Adrenal gland (tissue), 12 donors: ENCODE results near the gene PKIB. TPM values are rescaled to one million over a fixed set of nuclear protein-coding genes. Genes with fewer than 3 reads are reported as not detected.

Experiments
- DNase-seq, 7 donors: peaks; one replicate each; pipeline ENCODE4 v3.0.0-alpha.2; 2019 to 2020
- H3K27ac ChIP-seq, 5 donors: fragments of 200-600 bp; sonication (generic) in 4 of 5; 1 replicate in 3 of 5; 2 replicates in 2 of 5; pipeline versions ENCODE4 v1.5.1 to v1.8.0; 2016 to 2020; ENCODE audit warnings: mild to moderate bottlenecking in 1 of 5
- H3K27me3 ChIP-seq: fragments of 200-600 bp; 2 replicates; pipeline ENCODE4 v1.8.0; 2021
- H3K36me3 ChIP-seq, 2 donors: fragments of 200-600 bp; replicated peaks in 1 of 2; 1 replicate in 1 of 2; 2 replicates in 1 of 2; pipeline versions ENCODE4 v1.5.1 to v1.8.0; 2018 to 2022
- H3K4me1 ChIP-seq, 2 donors: fragments of 200-600 bp; replicated peaks in 1 of 2; 1 replicate in 1 of 2; 2 replicates in 1 of 2; pipeline versions ENCODE4 v1.5.1 to v1.8.0; 2018 to 2021
- H3K4me3 ChIP-seq, 4 donors: fragments of 200-600 bp; sonication (generic) in 3 of 4; one replicate each; pipeline ENCODE4 v1.5.1; 2016 to 2018
- H3K9me3 ChIP-seq, 3 donors: fragments of 200-600 bp; sonication (generic) in 1 of 3; replicated peaks in 1 of 3; 1 replicate in 2 of 3; 2 replicates in 1 of 3; pipeline versions ENCODE4 v1.5.1 to v1.8.0; 2016 to 2021
- POLR2A ChIP-seq, 2 donors: fragments of 450-650 bp; IDR thresholded peaks; one replicate each; pipeline ENCODE4 v1.6.1; 2017; ENCODE audit warnings: antibody characterized with exemption in 2 of 2, mild to moderate bottlenecking in 2 of 2, moderate library complexity in 1 of 2
- WGBS, 4 donors: extraction: QIAGEN DNeasy Blood & Tissue Kit in 2 of 4; methylation state at CpG; one replicate each; pipeline versions ENCODE4 v1.1.5 to v1.1.7; 2013 to 2017; 5-methylcytosine and 5-hydroxymethylcytosine counted together
- intact Hi-C, 2 donors: fragments of 100-400 bp; cut with DNase I; formaldehyde crosslinking; loops; one replicate each; pipeline versions ENCODE4 v1.14.1 to v1.15.0; 2022 to 2023
- polyA plus RNA-seq, 3 donors: library from polyadenylated mRNA; stranded (reverse); fragments of 200-250 nt in 2 of 3; fragments of 350-450 nt in 1 of 3; fragmentation: Illumina TruSeq in 1 of 3; extraction: RNeasy Lipid Tissue Mini Kit (QIAGEN cat#74804) in 1 of 3; gene quantifications; one replicate each; pipeline ENCODE4 v1.2.3, GENCODE V29; 2013 to 2014
- total RNA-seq, 9 donors: library from RNA; depleted of rRNA in 4 of 9; stranded (reverse); fragments of >200 nt in 4 of 9; fragments of 120-200 nt in 1 of 9; fragmentation: NEBNext Ultra II Directional in 1 of 9; extraction: Animal tissue kit (Norgen Biotek cat#: 25700) in 1 of 9; gene quantifications; one replicate each; pipeline versions ENCODE4 v1.1.0 to v1.2.4, GENCODE V29; 2013 to 2023
- TF ChIP-seq, protein P1 (sequence below), 6 experiments: fragments of 450-650 bp in 4 of 6; fragments of 200-600 bp in 2 of 6; sonication (generic) in 1 of 6; IDR thresholded peaks; 1 replicate in 5 of 6; 2 replicates in 1 of 6; pipeline versions ENCODE4 v1.5.1 to v1.8.0; 2016 to 2021; ENCODE audit warnings: antibody characterized with exemption in 6 of 6, mild to moderate bottlenecking in 2 of 6, moderate library complexity in 1 of 6
- donor health status: healthy with polysubstance abuse.
- donor health status: Bipolar disorder and iron deficiency.
- donor health status: DM: yes; HTN: yes; CAD: no.
- donor health status: DM: no; HTN: no; CAD: no.
- donor health status: DM: no; HTN: no; CAD: no.
- donor health status: DM: yes; HTN: yes; CAD: no.

The PKIB gene
- total and polyA plus RNA-seq, 12 donors: 0.48 to 6.2 (median 2.5) TPM

DNA sequence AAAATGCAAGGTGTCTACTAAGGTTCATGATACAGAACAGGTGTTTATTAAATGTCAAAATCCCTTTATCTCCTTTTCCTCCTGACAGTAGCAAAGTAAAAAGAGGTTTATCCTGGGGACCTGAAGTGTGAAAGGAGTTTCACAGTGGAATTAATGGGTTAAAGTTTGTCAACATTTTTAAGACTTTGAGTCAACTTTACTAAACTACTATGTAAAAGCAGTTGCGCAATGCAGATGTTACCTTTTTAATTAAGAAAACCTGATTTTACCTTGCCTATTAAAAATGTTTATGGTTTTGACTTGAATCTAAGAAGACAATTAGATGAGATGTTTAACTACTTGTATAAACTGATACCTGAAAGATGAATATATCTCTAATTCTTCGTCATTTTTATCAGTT lies 14.6 kb downstream of the PKIB start:
- H3K4me3 ChIP-seq: no peak overlapping the region
- intact Hi-C loops: no loop called here
- H3K27me3 ChIP-seq: no peaks in the 10 kb centered on the region
- no peak for DNase-seq
- H3K4me1 ChIP-seq: no peaks in the 10 kb centered on the region
- no peak overlapping the region for H3K27ac ChIP-seq
- H3K9me3 ChIP-seq: no peaks in the 10 kb centered on the region
- no peak for TF ChIP-seq POLR2A (IDR thresholded peaks at IDR 0.05)
- TF ChIP-seq, protein P1, sequence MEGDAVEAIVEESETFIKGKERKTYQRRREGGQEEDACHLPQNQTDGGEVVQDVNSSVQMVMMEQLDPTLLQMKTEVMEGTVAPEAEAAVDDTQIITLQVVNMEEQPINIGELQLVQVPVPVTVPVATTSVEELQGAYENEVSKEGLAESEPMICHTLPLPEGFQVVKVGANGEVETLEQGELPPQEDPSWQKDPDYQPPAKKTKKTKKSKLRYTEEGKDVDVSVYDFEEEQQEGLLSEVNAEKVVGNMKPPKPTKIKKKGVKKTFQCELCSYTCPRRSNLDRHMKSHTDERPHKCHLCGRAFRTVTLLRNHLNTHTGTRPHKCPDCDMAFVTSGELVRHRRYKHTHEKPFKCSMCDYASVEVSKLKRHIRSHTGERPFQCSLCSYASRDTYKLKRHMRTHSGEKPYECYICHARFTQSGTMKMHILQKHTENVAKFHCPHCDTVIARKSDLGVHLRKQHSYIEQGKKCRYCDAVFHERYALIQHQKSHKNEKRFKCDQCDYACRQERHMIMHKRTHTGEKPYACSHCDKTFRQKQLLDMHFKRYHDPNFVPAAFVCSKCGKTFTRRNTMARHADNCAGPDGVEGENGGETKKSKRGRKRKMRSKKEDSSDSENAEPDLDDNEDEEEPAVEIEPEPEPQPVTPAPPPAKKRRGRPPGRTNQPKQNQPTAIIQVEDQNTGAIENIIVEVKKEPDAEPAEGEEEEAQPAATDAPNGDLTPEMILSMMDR (IDR thresholded peaks at IDR 0.05): no peak
- 80 to 94% (median 83%) methylated on average over 2 of the region's 2 CpGs for WGBS, 4 donors
- no peaks in the 10 kb centered on the region for H3K36me3 ChIP-seq

DNA sequence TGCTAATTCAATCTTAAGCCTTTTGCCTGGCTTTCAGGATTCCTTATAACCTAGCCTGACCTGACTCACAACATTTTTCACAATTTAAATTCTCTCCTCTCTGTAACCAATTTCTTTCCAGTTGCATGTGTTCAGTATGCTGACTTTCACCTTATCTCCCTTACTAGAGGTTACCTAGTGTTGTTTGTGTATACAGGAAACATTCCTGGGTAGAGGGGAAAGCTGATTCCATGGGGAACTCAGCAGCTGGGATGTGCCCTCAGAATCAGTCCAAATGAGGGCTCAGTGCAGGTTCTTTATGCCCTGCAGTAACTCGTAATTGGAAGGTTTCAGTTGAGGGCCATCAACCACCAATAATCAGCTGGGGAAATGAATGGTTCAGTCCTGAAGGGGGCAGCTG lies 18.5 kb downstream of the PKIB start:
- 69 to 73% (median 70%) methylated on average over 1 of the region's 1 CpG for WGBS, 4 donors
- TF ChIP-seq, protein P1 (IDR thresholded peaks at IDR 0.05): no peak
- TF ChIP-seq POLR2A (IDR thresholded peaks at IDR 0.05): no peak
- no peaks in the 10 kb centered on the region for H3K27me3 ChIP-seq
- H3K9me3 ChIP-seq: no peaks in the 10 kb centered on the region
- H3K4me1 ChIP-seq: no peaks in the 10 kb centered on the region
- intact Hi-C loops: no loop called here
- H3K4me3 ChIP-seq: no peak overlapping the region
- H3K36me3 ChIP-seq: no peaks in the 10 kb centered on the region
- no peak for DNase-seq
- no peak overlapping the region for H3K27ac ChIP-seq

DNA sequence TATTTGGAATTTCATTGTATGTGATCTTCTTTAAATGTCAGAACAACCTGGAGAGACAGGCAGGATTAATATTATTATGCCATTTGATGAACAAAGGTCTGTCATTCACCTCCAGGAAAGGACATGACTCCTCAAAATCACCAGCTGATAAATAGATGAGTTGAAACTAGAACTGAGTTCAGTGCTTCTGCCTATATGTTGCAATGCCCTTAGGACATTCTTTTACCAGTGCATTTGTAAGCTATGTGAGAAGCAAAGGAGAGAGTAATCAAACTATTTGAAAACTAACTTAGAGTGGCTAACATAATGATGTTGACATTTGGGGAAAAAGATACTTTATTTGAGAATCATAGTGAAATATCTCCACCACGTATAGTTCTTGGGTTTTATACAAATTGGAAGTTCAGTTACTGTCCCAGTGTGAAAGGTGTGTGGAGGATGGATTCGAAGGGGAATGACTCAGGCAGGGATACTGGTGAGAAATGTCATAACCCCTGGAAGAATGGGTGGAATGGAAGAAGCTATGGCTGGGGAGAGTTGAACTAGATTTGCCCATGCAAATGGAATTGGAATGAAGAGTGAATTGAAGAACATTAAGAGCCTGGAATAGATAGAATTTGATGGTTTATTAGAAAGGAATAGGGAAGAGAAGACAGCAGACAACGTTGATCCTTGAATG lies 21.5 kb downstream of the PKIB start:
- Histone ChIP-seq H3K9me3 (no peaks in the 10 kb centered on the region), H3K27me3 (no peaks in the 10 kb centered on the region), H3K4me3 (no peak overlapping the region), H3K27ac (no peak overlapping the region), H3K4me1 (no peaks in the 10 kb centered on the region), H3K36me3 (no peaks in the 10 kb centered on the region)
- TF ChIP-seq POLR2A (IDR thresholded peaks at IDR 0.05): no peak
- TF ChIP-seq, protein P1 (IDR thresholded peaks at IDR 0.05): no peak
- DNase-seq: no peak
- intact Hi-C loops: no loop called here
- WGBS, 4 donors: 65 to 72% (median 67%) methylated on average over 3 of the region's 3 CpGs

DNA sequence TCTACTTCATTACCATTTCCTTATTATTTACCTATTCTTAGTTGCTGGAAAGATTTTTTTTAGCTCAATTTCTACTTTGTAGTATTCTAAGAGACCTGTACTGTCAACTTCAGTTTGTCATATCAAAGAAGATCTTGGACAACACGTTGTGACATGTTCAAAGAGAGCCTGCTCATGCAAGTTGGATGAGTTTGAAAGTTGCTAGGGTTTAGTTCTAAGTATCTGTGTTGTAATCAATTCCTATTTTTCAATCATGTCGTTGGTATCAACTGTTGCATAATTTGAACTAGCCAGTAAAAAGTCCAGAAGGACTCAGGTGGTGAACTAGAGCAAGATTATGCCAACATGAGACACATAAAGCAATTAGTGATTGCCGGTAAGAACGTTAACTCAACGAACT lies 30.2 kb downstream of the PKIB start:
- no peak overlapping the region for H3K27ac ChIP-seq
- H3K4me3 ChIP-seq: no peak overlapping the region
- TF ChIP-seq POLR2A (IDR thresholded peaks at IDR 0.05): no peak
- TF ChIP-seq, protein P1 (IDR thresholded peaks at IDR 0.05): no peak
- 79 to 88% (median 83%) methylated on average over 5 of the region's 5 CpGs for WGBS, 4 donors
- no peaks in the 10 kb centered on the region for H3K9me3 ChIP-seq
- no peak for DNase-seq
- no peaks in the 10 kb centered on the region for H3K27me3 ChIP-seq
- H3K36me3 ChIP-seq: no peaks in the 10 kb centered on the region
- intact Hi-C loops: no loop called here
- no peaks in the 10 kb centered on the region for H3K4me1 ChIP-seq
